ENCODE measurements around the gene HAUS7. TPM values are rescaled to one million over a fixed set of nuclear protein-coding genes. Genes with fewer than 3 reads are reported as not detected.

Gene HAUS7
- total and polyA plus RNA-seq, 2 of the 8 experiments (the other 6 are each of a cell fraction or from before 2014, with no cell fraction given), result 45.4 to 54.0 TPM

- Histone ChIP-seq H3K79me1 (ENCODE audit: low read depth, low read length) (no peaks in the 10 kb centered on the region), H2AFZ (ENCODE audit: low read length) (no peak overlapping the region), H3K4me1 (replicated peaks in 1 of 4; ENCODE audit: control insufficient read depth in 3 of 4, insufficient read depth in 4 of 4, low read length in 3 of 4) (no peaks in the 10 kb centered on the region), H3K4me2 (ENCODE audit: insufficient read depth in 1 of 2, low read depth in 2 of 2, low read length in 2 of 2) (no peak overlapping the region), H2BK120ac (replicated peaks; ENCODE audit: low read depth, low read length) (no peak overlapping the region), H3K79me2 (ENCODE audit: control insufficient read depth in 1 of 2, insufficient read depth in 2 of 2, low read length in 2 of 2) (no peaks in the 10 kb centered on the region), H3K36me3 (ENCODE audit: control insufficient read depth in 2 of 4, insufficient read depth in 4 of 4, low read length in 3 of 4) (no peaks in the 10 kb centered on the region), H3K4me3 (ENCODE audit: extremely low read depth in 1 of 4, insufficient read depth in 2 of 4, low read depth in 3 of 4, low read length in 4 of 4) (no peak overlapping the region), H3K56ac (replicated peaks; ENCODE audit: insufficient read length, low read depth, low read length) (no peak overlapping the region), H2BK15ac (ENCODE audit: low read length) (no peak overlapping the region), H4K5ac (ENCODE audit: insufficient read length, low read depth, low read length) (no peak overlapping the region), H2BK12ac (ENCODE audit: low read depth, low read length) (no peak overlapping the region; the same call in 1 of the 2 replicates), H3K14ac (ENCODE audit: insufficient read length) (no peak overlapping the region), H3K18ac (ENCODE audit: extremely low read depth, low read length) (no peak overlapping the region), H4K8ac (ENCODE audit: extremely low read depth, insufficient read depth, low read length) (no peak overlapping the region), H4K91ac (replicated peaks; ENCODE audit: insufficient read length, low read length) (no peak overlapping the region), H2BK5ac (ENCODE audit: low read depth, low read length) (no peak overlapping the region), H3K23me2 (ENCODE audit: low read depth, low read length) (peaks cover 12% of the 10 kb centered on the region; the same call in 1 of the 2 replicates), H3K27me3 (replicated peaks in 1 of 4; ENCODE audit: control insufficient read depth in 3 of 4, extremely low read depth in 1 of 4, insufficient read depth in 3 of 4, low read length in 3 of 4) (peaks cover 19 to 31% (median 29%) of the 10 kb centered on the region in 4 experiments), H4K20me1 (replicated peaks in 1 of 2; ENCODE audit: control insufficient read depth in 1 of 2, insufficient read depth in 2 of 2, low read length in 2 of 2) (peaks cover 0 to 8% of the 10 kb centered on the region in 2 experiments), H3K9me3 (ENCODE audit: insufficient read depth in 2 of 2, low read depth in 1 of 2, low read length in 1 of 2) (no peaks in the 10 kb centered on the region), H3K23ac (ENCODE audit: insufficient read length) (no peak overlapping the region), H3K27ac (ENCODE audit: low read depth, low read length) (no peak overlapping the region), H3K4ac (replicated peaks; ENCODE audit: insufficient read length, low read depth, low read length) (no peak overlapping the region), H2AK5ac (ENCODE audit: low read depth, low read length) (no peak overlapping the region), H3K9ac (replicated peaks in 1 of 4; ENCODE audit: extremely low read depth in 1 of 4, low read depth in 3 of 4, low read length in 3 of 4) (no peak overlapping the region), H2BK20ac (ENCODE audit: low read length) (no peak overlapping the region)
- CTCF ChIA-PET (ENCODE audit: partially characterized antibody), result interaction anchor here (1.0 to 2.9 kb wide), 5 partner anchors 9 to 39 kb away, joined by 3 to 9 read pairs (median 3); no protein-coding TSS in a partner anchor
- DNase-seq (ENCODE audit: low read depth in 1 of 2, low spot score in 2 of 2), result no peak
- POLR2A ChIA-PET (ENCODE audit: partially characterized antibody), result interaction anchor here (1.4 kb wide), 1 partner anchor 9 kb away, joined by 3 read pairs; no protein-coding TSS in a partner anchor
- 96% methylated on average over 4 of the region's 9 CpGs; no CpG with 5 or more reads in 1 of the 2 experiments for WGBS, 2 experiments (ENCODE audit: extremely low coverage in 1 of 2, insufficient coverage in 1 of 2, insufficient read length in 1 of 2, insufficient replicate concordance in 2 of 2, low coverage in 1 of 2, low lambda C conversion rate in 2 of 2, missing lambda C conversion rate in 1 of 2)
- no peak for FAIRE-seq
- TF ChIP-seq USF2 (IDR thresholded peaks at IDR 0.05; ENCODE audit: low read length), result no peak
- TF ChIP-seq PHF8 (conservative IDR thresholded peaks at IDR 0.05; ENCODE audit: low read depth, low read length), result no peak
- no peak for TF ChIP-seq JUND (IDR thresholded peaks at IDR 0.05; ENCODE audit: low read length)
- no peak for TF ChIP-seq TAF7 (optimal IDR thresholded peaks at IDR 0.05; ENCODE audit: borderline replicate concordance, low read depth, low read length)
- no peak for TF ChIP-seq FOSL1 (IDR thresholded peaks at IDR 0.05; ENCODE audit: insufficient read depth, low read depth, low read length)
- TF ChIP-seq NRF1 (IDR thresholded peaks at IDR 0.05; ENCODE audit: low read depth, low read length), result no peak
Observed at GRCh38 chrX:153516073-153516472, 45.7 kb upstream of the HAUS7 start.
